A549 (cell line): Measurements from ENCODE around the gene MKNK1. TPM values are rescaled to one million over a fixed set of nuclear protein-coding genes. Genes with fewer than 3 reads are reported as not detected.

Experiments used
- ATAC-seq, 2 experiments: fragments of 200-7000 bp in 1 of 2; fragments of >200 bp in 1 of 2; cut with Nextera tagmentation in 1 of 2; cut with Tn5 transposase in 1 of 2; 3 replicates each; pipeline versions ENCODE4 v1.8.0 to v1.9.1; 2018 to 2020; ENCODE audit warnings: mild to moderate bottlenecking in 1 of 2, moderate library complexity in 1 of 2
- CTCF ChIA-PET: fragments of 300-600 bp; sonication (Branson Sonifier 250); formaldehyde crosslinking; extraction: SDS; loops from one replicate; lab custom pipeline; 2021; ENCODE audit warnings: antibody characterized with exemption, inconsistent platforms; lab: Yijun Ruan, JAX
- POLR2A ChIA-PET: fragments of 350-600 bp; formaldehyde crosslinking; extraction: SDS; loops from one replicate; lab custom pipeline; 2021; ENCODE audit warnings: antibody characterized with exemption, inconsistent platforms; lab: Yijun Ruan, JAX
- DNase-seq, 2 experiments: peaks; one replicate each; pipeline versions ENCODE4 v3.0.0 to v3.0.0-alpha.2; 2011 to 2016; ENCODE audit warnings: low read depth in 1 of 2, low spot score in 1 of 2
- FAIRE-seq: peaks from 2 replicates; lab custom pipeline; 2011; peaks lifted over from hg19 to GRCh38; lab: Jason Lieb, UNC
- H3K27ac ChIP-seq, 2 experiments: fragments of >200 bp; sonication (Bioruptor Twin); formaldehyde crosslinking; 3 replicates each; pipeline ENCODE4 v1.5.1; 2016 to 2017
- H3K4me1 ChIP-seq: fragments of >200 bp; sonication (Bioruptor Twin); formaldehyde crosslinking; 3 replicates; pipeline ENCODE4 v1.6.1; 2016
- H3K4me2 ChIP-seq: fragments of >200 bp; sonication (Bioruptor Twin); formaldehyde crosslinking; 3 replicates; pipeline ENCODE4 v1.6.1; 2016
- H3K4me3 ChIP-seq: fragments of >200 bp; sonication (Bioruptor Twin); formaldehyde crosslinking; 3 replicates; pipeline ENCODE4 v1.5.1; 2016
- H3K9me3 ChIP-seq: fragments of >200 bp; sonication (Bioruptor Twin); formaldehyde crosslinking; 3 replicates; pipeline ENCODE4 v1.6.1; 2016
- BHLHE40 ChIP-seq: IDR thresholded peaks from 2 replicates; pipeline ENCODE4 v1.6.1; 2012; ENCODE audit warnings: low read depth, low read length, inconsistent platforms
- CBX2 ChIP-seq: fragments of 200-600 bp; sonication (generic); IDR thresholded peaks from 2 replicates; pipeline ENCODE4 v1.6.1; 2016; ENCODE audit warnings: low read depth, mild to moderate bottlenecking, borderline replicate concordance
- CBX8 ChIP-seq: fragments of 200-600 bp; sonication (generic); IDR thresholded peaks from 2 replicates; pipeline ENCODE4 v1.6.1; 2016
- CHD4 ChIP-seq: fragments of 200-600 bp; sonication (generic); IDR thresholded peaks from 2 replicates; pipeline ENCODE4 v1.6.1; 2016; ENCODE audit warnings: antibody characterized with exemption, mild to moderate bottlenecking, borderline replicate concordance
- CTCF ChIP-seq: fragments of >200 bp; sonication (Bioruptor Twin); formaldehyde crosslinking; IDR thresholded peaks from 3 replicates; pipeline ENCODE4 v1.5.1; 2016
- FOSL2 ChIP-seq, 2 experiments: fragments of 450-650 bp in 1 of 2; fragments of >200 bp in 1 of 2; sonication (Bioruptor Twin) in 1 of 2; formaldehyde crosslinking; IDR thresholded peaks; 2 replicates each; pipeline versions ENCODE4 v1.5.0 to v1.6.1; 2016 to 2020; ENCODE audit warnings: mild to moderate bottlenecking in 1 of 2, moderate library complexity in 1 of 2
- HEYL ChIP-seq: fragments of 250-450 bp; sonication (Bioruptor Pico); IDR thresholded peaks from 2 replicates; pipeline ENCODE4 v1.8.0; 2021; ENCODE audit warnings: mild to moderate bottlenecking, moderate library complexity
- HOXA7 ChIP-seq: fragments of 250-450 bp; sonication (Bioruptor Pico); IDR thresholded peaks from 2 replicates; pipeline ENCODE4 v1.5.0; 2020; ENCODE audit warnings: mild to moderate bottlenecking, moderate library complexity
- KDM1A ChIP-seq: fragments of 200-600 bp; sonication (generic); IDR thresholded peaks from 2 replicates; pipeline ENCODE4 v1.6.1; 2016; ENCODE audit warnings: low read depth, mild to moderate bottlenecking
- MAX ChIP-seq: IDR thresholded peaks from 2 replicates; pipeline ENCODE4 v1.6.1; 2012
- POLR2A ChIP-seq: IDR thresholded peaks from 2 replicates; pipeline ENCODE4 v1.6.1; 2012; ENCODE audit warnings: mild to moderate bottlenecking, low read length
- RAD21 ChIP-seq, 2 experiments: fragments of >200 bp in 1 of 2; sonication (Bioruptor Twin) in 1 of 2; formaldehyde crosslinking in 1 of 2; IDR thresholded peaks in 1 of 2; conservative IDR thresholded peaks in 1 of 2; 2 replicates in 1 of 2; 3 replicates in 1 of 2; pipeline ENCODE4 v1.6.1; 2012 to 2018; ENCODE audit warnings: inconsistent platforms in 1 of 2
- SMC3 ChIP-seq: fragments of >200 bp; sonication (Bioruptor Twin); formaldehyde crosslinking; IDR thresholded peaks from 3 replicates; pipeline ENCODE4 v1.6.1; 2018; ENCODE audit warnings: inconsistent platforms
- TFCP2L1 ChIP-seq: fragments of 250-450 bp; sonication (Bioruptor Pico); IDR thresholded peaks from 2 replicates; pipeline ENCODE4 v1.5.0; 2021; ENCODE audit warnings: mild to moderate bottlenecking
- ZC3H11A ChIP-seq: fragments of 450-650 bp; IDR thresholded peaks from 2 replicates; pipeline ENCODE4 v1.6.1; 2014; ENCODE audit warnings: antibody characterized with exemption, mild to moderate bottlenecking
- ZNF302 ChIP-seq: fragments of 250-450 bp; sonication (Bioruptor Pico); IDR thresholded peaks from 2 replicates; pipeline ENCODE4 v1.9.0; 2021; ENCODE audit warnings: inconsistent platforms, mild to moderate bottlenecking, moderate library complexity
- WGBS: methylation state at CpG from one replicate; pipeline ENCODE4 v1.1.6; 2017; ENCODE audit errors: missing lambda C conversion rate; 5-methylcytosine and 5-hydroxymethylcytosine counted together
- polyA plus RNA-seq, 4 experiments: library from polyadenylated mRNA; depleted of rRNA in 3 of 4; stranded (reverse); fragments of >200 nt; fragmentation: RNase III in 1 of 4; extraction: RNeasy Plus Mini Kit Qiagen cat#74134 plus additional on column Dnase treatment in 1 of 4; gene quantifications; 2 replicates in 3 of 4; 3 replicates in 1 of 4; pipeline ENCODE4 v1.2.3, GENCODE V29; 2011 to 2017
- TF ChIP-seq, protein P1 (sequence below): fragments of 450-650 bp; IDR thresholded peaks from 2 replicates; pipeline ENCODE4 v1.6.1; 2014; ENCODE audit warnings: antibody characterized with exemption
- TF ChIP-seq, protein P2 (sequence below): fragments of 250-450 bp; sonication (Bioruptor Pico); IDR thresholded peaks from 2 replicates; pipeline ENCODE4 v1.5.0; 2020; ENCODE audit warnings: low read depth, mild to moderate bottlenecking, moderate library complexity
- TF ChIP-seq, protein P3 (sequence below): fragments of >200 bp; sonication (Bioruptor Twin); formaldehyde crosslinking; IDR thresholded peaks from 2 replicates; pipeline ENCODE4 v1.6.1; 2016

MKNK1 gene
- polyA plus RNA-seq, 2 of the 4 experiments (the other 2 are of a cell fraction) = 20.8 to 28.4 TPM

- Histone ChIP-seq H3K4me1 (peaks cover 24% of the 10 kb centered on the region), H3K4me2 (no peak overlapping the region), H3K27ac (no peak overlapping the region), H3K9me3 (no peaks in the 10 kb centered on the region), H3K4me3 (no peak overlapping the region)
- WGBS = 51% methylated on average over 11 of the region's 11 CpGs
- FAIRE-seq = no peak
- CTCF ChIA-PET = interaction anchor here (0.6 to 11.5 kb wide), 26 partner anchors 9 to 189 kb away, joined by 3 to 235 read pairs (median 5); partner anchors contain the start of genes DMBX1 and KNCN
- POLR2A ChIA-PET = no interaction called here
- peak in 1 of 2 experiments; percentile 16; a peak in 1 of 5 replicates for TF ChIP-seq RAD21 (conservative IDR thresholded peaks at IDR 0.05 in 1 of 2, IDR thresholded peaks at IDR 0.05 in 1 of 2)
- no peak for TF ChIP-seq CBX8
- no peak for DNase-seq
- ATAC-seq = peak in 1 of 2 experiments; percentile 51; a peak in 3 of 6 replicates
Observed at GRCh38 chr1:46528297-46528955, 75.6 kb downstream of the MKNK1 start.

DNA sequence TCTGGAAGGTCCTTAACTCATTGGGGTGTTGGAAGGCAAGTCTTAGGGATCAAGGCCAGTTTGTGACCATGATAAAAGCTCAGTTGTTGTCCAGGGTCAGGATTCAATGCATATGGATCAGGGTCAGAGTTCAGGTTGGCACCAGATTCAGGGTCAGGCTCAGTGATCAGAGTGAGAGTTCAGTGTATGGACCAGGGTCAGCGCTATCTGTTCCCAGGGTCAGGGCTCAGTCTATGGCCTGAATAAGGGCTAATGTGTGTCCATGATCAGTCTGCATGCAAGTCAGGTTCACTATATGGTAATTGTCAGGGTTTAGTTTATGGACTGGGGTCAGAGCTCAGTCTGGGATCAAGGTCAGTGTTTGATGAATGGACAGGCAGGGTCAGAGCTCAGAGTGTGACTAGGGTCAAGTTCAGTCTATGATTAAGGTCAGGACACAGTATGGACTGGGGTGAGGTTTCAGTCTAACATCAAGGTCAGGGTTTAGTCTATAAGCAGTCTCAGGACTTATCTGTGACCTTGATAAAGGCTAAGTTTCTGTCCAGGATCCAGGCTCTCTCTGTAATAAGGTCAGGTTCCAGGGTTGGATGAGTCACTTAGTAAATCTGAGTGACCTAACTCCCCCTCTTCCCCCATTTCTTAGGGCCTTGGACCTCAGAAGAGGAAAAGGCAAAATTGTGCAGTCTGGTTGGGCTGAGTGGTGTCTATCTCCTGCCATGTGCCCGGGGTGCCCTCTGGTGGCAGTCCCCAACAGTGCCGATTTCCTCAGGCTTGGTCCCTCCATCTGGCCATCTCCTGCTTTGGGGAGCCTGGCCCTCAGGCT lies 76.4 kb downstream of the MKNK1 start:
- CTCF ChIA-PET = interaction anchor here (0.6 to 11.5 kb wide), 30 partner anchors 11 to 175 kb away, joined by 3 to 235 read pairs (median 5); partner anchors contain the start of genes DMBX1 and KNCN
- 83% methylated on average over 1 of the region's 3 CpGs for WGBS
- Histone ChIP-seq H3K4me3 (no peak overlapping the region), H3K4me1 (peaks cover 32% of the 10 kb centered on the region), H3K4me2 (peak overlapping the region; percentile 18; the same call in 1 of the 3 replicates), H3K27ac (peak overlapping the region in 1 of 2 experiments; percentile 68; a peak in 3 of 6 replicates), H3K9me3 (no peaks in the 10 kb centered on the region)
- ATAC-seq = peak; percentile 78 to 91
- peak; percentile 97 to 98 for TF ChIP-seq RAD21 (conservative IDR thresholded peaks at IDR 0.05 in 1 of 2, IDR thresholded peaks at IDR 0.05 in 1 of 2)
- TF ChIP-seq HEYL (CRISPR knock-in tag) = no peak
- no peak for TF ChIP-seq FOSL2 (IDR thresholded peaks at IDR 0.05)
- peak; percentile 30; the same call in 1 of the 2 replicates for TF ChIP-seq FOSL2 (CRISPR knock-in tag; IDR thresholded peaks at IDR 0.05)
- TF ChIP-seq MAX = 0 out of 2 replicates have a peak, but pooled peaks have one; percentile 25
- TF ChIP-seq, protein P1, sequence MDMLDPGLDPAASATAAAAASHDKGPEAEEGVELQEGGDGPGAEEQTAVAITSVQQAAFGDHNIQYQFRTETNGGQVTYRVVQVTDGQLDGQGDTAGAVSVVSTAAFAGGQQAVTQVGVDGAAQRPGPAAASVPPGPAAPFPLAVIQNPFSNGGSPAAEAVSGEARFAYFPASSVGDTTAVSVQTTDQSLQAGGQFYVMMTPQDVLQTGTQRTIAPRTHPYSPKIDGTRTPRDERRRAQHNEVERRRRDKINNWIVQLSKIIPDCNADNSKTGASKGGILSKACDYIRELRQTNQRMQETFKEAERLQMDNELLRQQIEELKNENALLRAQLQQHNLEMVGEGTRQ = no peak
- TF ChIP-seq SMC3 = peak; percentile 98
- TF ChIP-seq, protein P2, sequence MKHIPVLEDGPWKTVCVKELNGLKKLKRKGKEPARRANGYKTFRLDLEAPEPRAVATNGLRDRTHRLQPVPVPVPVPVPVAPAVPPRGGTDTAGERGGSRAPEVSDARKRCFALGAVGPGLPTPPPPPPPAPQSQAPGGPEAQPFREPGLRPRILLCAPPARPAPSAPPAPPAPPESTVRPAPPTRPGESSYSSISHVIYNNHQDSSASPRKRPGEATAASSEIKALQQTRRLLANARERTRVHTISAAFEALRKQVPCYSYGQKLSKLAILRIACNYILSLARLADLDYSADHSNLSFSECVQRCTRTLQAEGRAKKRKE (CRISPR knock-in tag) = no peak
- TF ChIP-seq, protein P3, sequence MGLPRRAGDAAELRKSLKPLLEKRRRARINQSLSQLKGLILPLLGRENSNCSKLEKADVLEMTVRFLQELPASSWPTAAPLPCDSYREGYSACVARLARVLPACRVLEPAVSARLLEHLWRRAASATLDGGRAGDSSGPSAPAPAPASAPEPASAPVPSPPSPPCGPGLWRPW = no peak
- TF ChIP-seq HOXA7 (CRISPR knock-in tag) = no peak
- TF ChIP-seq ZNF302 = no peak
- TF ChIP-seq TFCP2L1 (CRISPR knock-in tag) = no peak
- TF ChIP-seq POLR2A = no peak
- no peak for TF ChIP-seq CBX2
- TF ChIP-seq CHD4 = no peak
- TF ChIP-seq KDM1A = no peak
- TF ChIP-seq BHLHE40 = no peak
- no peak for TF ChIP-seq ZC3H11A
- peak; percentile 85 for TF ChIP-seq CTCF
- no peak for FAIRE-seq
- DNase-seq = peak; percentile 64 to 69
- POLR2A ChIA-PET = no interaction called here
